ENCODE data around the gene CYP27A1.
"Not testable (repeated sequence)": the region's sequence is repeated elsewhere in the genome, so short reads cannot be mapped to it uniquely, and the experiment has no call there.

Gene CYP27A1

GRCh38 chr2:218781691-218782527 is at the start of gene CYP27A1:
Gene CYP27A1 (plus strand): TSS chr2:218782147. CDS start chr2:218782183, 36 bp downstream.
- DNase-seq: no peak

DNA sequence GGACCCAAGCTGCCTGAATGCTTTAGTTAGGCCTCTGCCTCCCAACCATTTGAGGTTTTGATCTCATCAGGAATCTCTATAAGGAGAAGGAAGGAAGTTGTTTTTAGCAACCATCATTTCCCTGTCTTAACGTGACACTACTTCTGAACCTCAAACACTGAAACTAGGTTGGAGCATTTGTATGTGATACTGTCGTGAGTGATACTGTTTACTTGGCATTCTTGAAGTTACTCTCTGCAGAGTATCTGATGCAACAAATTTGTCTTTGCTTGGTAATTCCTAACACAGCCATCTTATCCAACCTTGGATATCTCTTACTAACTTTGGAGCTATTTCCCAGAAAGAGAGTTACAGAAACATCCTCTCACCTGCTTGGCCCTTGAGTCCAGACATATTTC is 49.2 kb upstream of the CYP27A1 start:
- no peak for DNase-seq

GRCh38 chr2:218733171-218734021 is 48.6 kb upstream of the CYP27A1 start:
- DNase-seq: no peak

DNA sequence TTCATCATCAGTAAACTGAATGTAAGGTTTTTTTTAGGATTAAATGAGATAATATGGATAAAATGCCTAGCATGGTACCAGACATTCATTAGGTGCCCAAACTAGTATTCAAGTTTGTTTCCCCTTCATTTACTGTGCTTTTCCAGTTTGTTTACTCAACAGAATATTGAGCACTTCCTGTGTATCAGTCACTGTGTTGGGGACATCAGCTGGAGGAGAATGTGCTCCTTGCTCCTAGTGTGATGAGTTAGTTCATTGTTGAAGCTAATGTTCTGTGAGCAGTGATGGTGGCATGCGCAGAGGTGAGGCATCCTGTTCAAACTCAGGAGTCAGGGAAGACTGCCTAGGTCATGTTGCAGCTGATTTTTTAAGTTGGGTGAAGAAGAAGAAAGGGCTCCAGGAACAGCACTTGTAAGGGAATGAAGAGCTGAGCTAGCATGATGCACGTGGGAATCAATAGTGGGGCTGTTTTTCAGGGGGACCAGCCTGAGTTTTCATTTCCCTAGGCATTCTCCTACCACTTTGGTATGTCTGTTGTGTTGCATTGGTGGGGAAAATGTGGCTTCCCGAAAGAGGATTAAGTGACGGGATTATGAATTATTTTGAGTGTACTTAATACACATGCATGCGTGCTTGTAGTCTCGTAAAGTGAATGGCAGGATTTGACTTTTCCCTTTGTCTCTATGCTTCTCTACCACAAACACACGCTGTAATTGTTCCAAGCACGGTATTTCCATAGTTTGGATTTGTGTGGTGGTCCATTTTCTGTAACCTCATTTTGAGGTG is 47.6 kb upstream of the CYP27A1 start:
- DNase-seq: no peak

DNA sequence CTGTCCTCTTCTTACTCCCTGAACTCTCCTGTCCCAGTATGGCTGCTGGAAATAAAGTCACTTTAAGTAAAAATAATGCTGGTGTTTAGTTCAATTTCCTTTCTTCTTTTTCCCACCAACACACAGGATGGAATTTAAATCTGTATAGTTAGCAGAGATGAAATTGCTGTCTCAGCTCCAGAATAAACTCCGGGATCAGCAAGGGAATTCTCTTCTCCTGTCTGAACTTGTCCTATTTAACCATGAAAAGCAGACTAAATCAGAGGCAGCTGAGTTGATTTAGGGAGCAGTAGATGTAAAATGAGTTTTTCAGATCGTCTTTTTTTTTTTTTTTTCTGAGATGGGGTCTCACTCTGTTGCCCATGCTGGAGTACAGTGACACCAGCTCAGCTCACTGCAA is 45.4 kb upstream of the CYP27A1 start:
- DNase-seq: no peak

DNA sequence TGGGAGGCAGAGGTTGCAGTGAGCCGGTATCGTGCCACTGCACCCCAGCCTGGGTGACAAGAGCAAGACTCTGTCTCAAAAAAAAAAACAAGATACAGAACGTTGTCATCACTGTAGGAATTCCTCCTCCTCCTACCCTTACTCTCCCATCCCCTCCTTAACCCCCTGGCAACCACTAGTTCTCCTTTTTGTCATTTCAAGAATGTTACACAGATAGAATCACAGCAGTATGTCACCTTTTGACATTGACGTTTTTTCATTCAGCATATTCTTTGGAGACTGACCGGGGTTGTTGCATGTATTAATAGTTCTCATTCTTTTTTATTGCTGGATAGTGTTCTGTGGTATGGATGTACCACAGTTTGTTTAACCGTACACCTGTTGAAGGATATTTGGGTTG is 38.9 kb upstream of the CYP27A1 start:
- no peak for DNase-seq

DNA sequence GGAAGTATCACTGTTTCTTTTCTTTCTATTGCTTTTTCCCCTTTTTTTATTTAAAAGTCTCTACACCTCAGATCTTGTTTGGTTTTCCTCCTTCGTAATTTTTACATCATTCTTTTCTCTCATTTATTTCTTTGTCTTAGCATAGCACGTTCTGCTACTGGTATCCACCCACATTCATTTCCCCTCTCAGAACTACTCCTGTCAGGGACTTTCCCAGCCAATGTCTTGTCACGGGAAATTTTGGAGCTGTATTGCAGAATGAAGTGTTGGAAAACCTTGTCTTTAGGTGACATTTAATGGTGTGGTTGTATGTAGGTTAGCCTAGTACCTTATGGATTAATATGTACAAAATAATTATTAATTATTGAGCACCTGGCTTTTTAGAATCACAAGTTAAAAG is 37.3 kb upstream of the CYP27A1 start:
- DNase-seq: no peak

DNA sequence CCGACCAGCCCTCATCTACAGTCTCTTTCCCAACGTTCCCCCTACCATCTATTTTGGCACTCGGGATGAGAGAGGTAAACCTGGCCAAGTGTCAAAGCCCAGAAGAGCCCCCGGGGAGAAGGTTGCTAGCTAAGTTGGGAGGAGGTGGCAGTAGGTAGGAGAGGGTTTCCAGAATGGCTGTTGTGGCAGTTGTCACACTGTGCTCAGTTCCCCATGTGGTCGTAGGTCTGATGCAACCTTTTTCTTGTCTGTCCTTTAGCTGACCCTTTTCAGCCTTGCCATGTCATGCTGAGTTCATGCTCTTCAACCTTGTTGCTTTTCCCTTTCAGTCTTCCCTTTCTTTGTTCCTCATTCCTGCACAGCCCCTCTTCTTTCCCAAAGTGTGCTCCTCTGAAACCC is 36.8 kb upstream of the CYP27A1 start:
- DNase-seq: no peak

GRCh38 chr2:218745559-218746469 is 36.1 kb upstream of the CYP27A1 start:
- no peak for DNase-seq

- DNase-seq: no peak
These were observed 35.5 kb upstream of the CYP27A1 start for GRCh38 chr2:218746470-218746795.

DNA sequence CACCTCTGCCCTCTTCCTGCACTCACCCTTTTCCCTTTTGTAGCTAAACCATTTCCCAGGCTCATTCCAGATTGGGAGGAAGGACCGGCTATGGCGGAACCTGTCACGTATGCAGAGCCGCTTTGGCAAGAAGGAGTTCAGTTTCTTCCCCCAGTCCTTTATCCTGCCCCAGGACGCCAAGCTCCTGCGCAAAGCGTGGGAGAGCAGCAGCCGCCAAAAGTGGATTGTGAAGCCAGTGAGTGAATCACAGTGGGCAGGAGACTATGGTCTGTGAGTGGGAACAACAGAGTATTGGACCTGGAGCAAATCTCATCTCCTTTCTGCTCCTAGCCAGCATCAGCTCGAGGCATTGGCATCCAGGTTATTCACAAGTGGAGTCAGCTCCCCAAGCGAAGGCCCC is 35.0 kb upstream of the CYP27A1 start:
- no peak for DNase-seq

- no peak for DNase-seq
These were observed 33.1 kb upstream of the CYP27A1 start for GRCh38 chr2:218748741-218749441.

DNA sequence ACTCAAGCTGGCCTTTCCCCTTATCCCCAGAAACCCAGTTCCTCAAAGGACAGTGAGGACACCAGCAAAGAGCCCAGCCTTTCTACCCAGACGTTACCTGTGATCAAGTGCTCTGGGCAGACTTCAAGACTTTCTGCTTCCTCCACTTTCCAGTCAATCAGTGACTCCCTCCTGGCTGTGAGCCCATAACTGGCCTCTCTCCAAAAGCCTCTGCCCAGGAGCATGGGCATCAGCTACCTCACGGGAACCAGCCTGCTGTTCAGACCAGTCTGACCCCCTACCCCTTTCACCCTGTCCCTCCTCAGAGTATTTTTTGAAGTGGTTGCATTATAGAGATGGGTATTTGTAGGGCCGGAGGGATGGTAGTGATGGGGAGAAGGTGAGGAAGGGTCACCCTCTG is 27.7 kb upstream of the CYP27A1 start:
- DNase-seq: no peak

GRCh38 chr2:218754781-218755180 is 27.2 kb upstream of the CYP27A1 start:
- DNase-seq: no peak

DNA sequence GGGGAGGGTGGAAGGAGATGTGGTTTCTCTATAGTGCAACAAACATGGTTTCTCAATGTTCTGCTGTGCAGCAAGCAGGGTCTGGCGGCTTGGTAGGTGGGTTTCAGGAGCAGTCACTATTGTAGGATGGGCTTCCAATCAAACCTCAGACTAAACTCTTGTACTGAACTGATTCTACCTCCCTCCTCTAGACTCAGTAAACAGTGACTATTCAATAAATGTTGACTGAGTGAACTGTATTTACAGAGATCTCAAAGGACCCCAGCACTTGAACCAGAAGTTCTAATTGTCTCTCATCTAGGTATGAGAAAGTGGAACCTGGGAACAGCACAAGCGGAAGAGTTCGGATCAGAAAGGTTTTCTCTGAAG is 26.8 kb upstream of the CYP27A1 start:
- DNase-seq: no peak

GRCh38 chr2:218755567-218756404 is 26.2 kb upstream of the CYP27A1 start:
- DNase-seq: no peak

- DNase-seq: no peak
These were observed 25.2 kb upstream of the CYP27A1 start for GRCh38 chr2:218756599-218757377.

- no peak for DNase-seq
These were observed 20.2 kb upstream of the CYP27A1 start for GRCh38 chr2:218761795-218762194.

DNA sequence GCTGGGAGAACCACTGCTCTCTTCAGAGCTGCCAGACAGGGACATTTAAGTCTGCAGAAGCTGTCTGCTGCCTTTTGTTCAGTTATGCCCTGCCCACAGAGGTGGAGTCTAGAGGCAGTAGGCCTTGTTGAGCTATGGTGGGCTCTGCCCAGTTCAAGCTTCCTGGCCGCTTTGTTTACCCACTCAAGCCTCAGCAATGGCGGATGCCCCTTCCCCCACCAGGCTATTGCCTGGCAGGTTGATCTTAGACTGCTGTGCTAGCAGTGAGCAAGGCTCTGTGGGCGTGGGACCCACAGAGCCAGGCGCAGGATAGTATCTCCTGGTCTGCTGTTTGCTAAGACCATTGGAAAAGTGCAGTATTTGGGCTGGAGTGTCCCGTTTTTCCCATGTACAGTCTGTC is 9.2 kb upstream of the CYP27A1 start:
- not testable (repeated sequence) for DNase-seq

DNA sequence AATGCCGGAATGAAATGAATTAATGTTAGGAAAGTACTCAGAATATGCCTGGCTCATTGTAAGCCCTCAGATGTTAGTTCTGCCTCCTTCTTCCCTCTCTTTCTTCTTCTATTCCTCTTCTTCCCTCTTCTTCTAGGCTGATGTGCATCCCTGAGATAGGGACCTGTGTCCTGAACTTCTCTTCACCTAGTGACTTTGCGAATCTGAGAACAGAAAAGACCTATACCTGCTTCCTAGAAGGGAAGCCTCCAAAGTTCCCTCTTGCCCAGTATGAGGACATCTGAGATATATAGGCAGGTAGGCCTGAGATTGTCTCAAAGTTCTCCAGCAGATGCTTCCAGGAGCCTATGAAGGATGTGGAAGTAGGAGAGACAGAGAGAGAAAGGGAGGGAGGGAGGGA is 8.1 kb upstream of the CYP27A1 start:
- DNase-seq: no peak
